ENCODE results near the gene LETMD1. TPM values are rescaled to one million over a fixed set of nuclear protein-coding genes. Genes with fewer than 3 reads are reported as not detected.
A peak's percentile ranks its signal among the peaks of the same experiment; 100 is the strongest.

The LETMD1 gene
- total RNA-seq, 3 donors from 2014 or later: 63.6 to 92.0 (median 82.1) TPM

DNA sequence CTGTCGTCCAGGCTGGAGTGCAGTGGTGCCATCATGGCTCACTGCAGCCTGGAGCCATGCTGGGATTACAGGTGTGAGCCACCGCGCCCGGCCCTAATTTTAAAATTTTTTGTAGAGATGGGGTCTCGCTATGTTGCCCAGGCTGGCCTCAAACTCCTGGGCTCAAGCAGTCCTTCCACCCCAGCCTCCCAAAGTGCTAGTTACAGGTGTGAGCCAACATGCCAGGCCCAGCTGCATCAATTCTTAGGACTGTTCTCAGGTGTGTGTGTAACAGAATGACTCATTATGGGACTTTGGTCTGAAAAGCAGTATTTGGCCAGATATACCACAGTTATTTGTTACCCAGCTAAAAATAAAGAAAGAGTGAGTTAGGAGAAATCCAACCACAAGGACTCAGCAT lies 17.4 kb downstream of the LETMD1 start:
- intact Hi-C loops (cut with DNase I; ENCODE audit: low total_unique reads): no loop called here
- no peak overlapping the region for H3K27ac ChIP-seq
- peaks cover 4% of the 10 kb centered on the region for H3K36me3 ChIP-seq
- H3K4me3 ChIP-seq: no peak overlapping the region
- DNase-seq (ENCODE audit: low spot score in 2 of 2): no peak
- H3K4me1 ChIP-seq: no peaks in the 10 kb centered on the region
- no peaks in the 10 kb centered on the region for H3K27me3 ChIP-seq
- TF ChIP-seq CTCF (IDR thresholded peaks at IDR 0.05): no peak
- no peak for TF ChIP-seq POLR2A (IDR thresholded peaks at IDR 0.05)
- no peak for TF ChIP-seq POLR2AphosphoS5 (IDR thresholded peaks at IDR 0.05)
- no peaks in the 10 kb centered on the region for H3K9me3 ChIP-seq

GRCh38 chr12:51067229-51067628 lies 19.1 kb downstream of the LETMD1 start:
- Histone ChIP-seq H3K4me1 (no peaks in the 10 kb centered on the region), H3K27ac (no peak overlapping the region), H3K36me3 (peaks cover 4% of the 10 kb centered on the region), H3K4me3 (no peak overlapping the region), H3K9me3 (no peaks in the 10 kb centered on the region), H3K27me3 (no peaks in the 10 kb centered on the region)
- TF ChIP-seq POLR2AphosphoS5 (IDR thresholded peaks at IDR 0.05) (no peak), CTCF (IDR thresholded peaks at IDR 0.05) (no peak), POLR2A (IDR thresholded peaks at IDR 0.05) (no peak)
- DNase-seq (ENCODE audit: low spot score in 2 of 2): no peak
- intact Hi-C loops (cut with DNase I; ENCODE audit: low total_unique reads): no loop called here

DNA sequence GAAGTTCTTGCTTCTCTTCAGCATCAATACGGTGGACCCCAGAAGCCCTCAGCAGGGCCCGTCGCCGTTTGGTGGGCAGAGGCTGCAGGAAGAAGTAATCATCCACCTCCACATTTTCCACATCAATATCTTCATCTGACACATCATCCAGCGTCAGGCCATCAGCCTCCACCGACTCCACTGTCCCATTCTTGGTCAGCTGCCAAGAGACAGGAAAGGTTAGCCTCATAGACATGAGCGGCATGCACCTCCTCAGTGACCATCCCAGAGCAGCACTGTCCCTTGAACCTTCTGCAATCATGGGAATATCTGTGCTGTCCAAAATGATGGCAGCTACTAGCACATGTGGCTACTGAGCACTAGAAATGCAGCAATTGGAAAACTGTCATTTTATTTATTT lies 19.6 kb downstream of the LETMD1 start:
- TF ChIP-seq POLR2A (IDR thresholded peaks at IDR 0.05) (no peak), POLR2AphosphoS5 (IDR thresholded peaks at IDR 0.05) (no peak), CTCF (IDR thresholded peaks at IDR 0.05) (no peak)
- no peak overlapping the region for H3K27ac ChIP-seq
- no peaks in the 10 kb centered on the region for H3K9me3 ChIP-seq
- H3K4me3 ChIP-seq: no peak overlapping the region
- H3K36me3 ChIP-seq: peaks cover 4% of the 10 kb centered on the region
- H3K27me3 ChIP-seq: no peaks in the 10 kb centered on the region
- DNase-seq (ENCODE audit: low spot score in 2 of 2): no peak
- H3K4me1 ChIP-seq: no peaks in the 10 kb centered on the region
- intact Hi-C loops (cut with DNase I; ENCODE audit: low total_unique reads): no loop called here

DNA sequence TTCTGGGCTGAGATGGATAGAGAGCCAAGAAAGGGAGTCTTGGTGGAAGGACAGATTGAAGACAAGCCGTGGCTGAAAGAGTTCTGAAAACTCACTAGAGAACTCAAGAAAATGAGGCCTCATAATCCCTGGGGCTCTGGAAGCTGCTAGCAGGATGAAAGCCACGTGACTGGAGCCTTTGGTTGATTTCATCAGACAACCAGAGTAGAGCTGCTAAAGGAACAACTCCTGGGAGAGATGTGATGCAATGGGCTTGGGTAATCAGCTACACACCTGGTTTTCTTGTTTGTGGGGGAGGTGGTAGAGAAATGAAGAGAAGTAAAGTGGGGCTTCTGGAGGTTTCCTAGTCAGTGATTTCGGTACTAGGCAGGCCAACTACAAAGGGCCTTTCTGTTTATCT lies 21.9 kb downstream of the LETMD1 start:
- no peak for TF ChIP-seq POLR2A (IDR thresholded peaks at IDR 0.05)
- TF ChIP-seq POLR2AphosphoS5 (IDR thresholded peaks at IDR 0.05): no peak
- TF ChIP-seq CTCF (IDR thresholded peaks at IDR 0.05): no peak
- intact Hi-C loops (cut with DNase I; ENCODE audit: low total_unique reads): no loop called here
- H3K4me1 ChIP-seq: no peaks in the 10 kb centered on the region
- no peaks in the 10 kb centered on the region for H3K36me3 ChIP-seq
- no peak overlapping the region for H3K4me3 ChIP-seq
- no peaks in the 10 kb centered on the region for H3K27me3 ChIP-seq
- H3K9me3 ChIP-seq: no peaks in the 10 kb centered on the region
- peak overlapping the region in 1 of 2 donors; percentile 15 for H3K27ac ChIP-seq
- DNase-seq (ENCODE audit: low spot score in 2 of 2): no peak

- no peak for DNase-seq (ENCODE audit: low spot score in 2 of 2)
- no peak overlapping the region for H3K27ac ChIP-seq
These were observed 23.5 kb downstream of the LETMD1 start for GRCh38 chr12:51071663-51072062.

More at GRCh38 chr12:51071663-51072062, 23.5 kb downstream of the LETMD1 start:
- Histone ChIP-seq H3K27me3 (no peaks in the 10 kb centered on the region), H3K4me3 (no peak overlapping the region), H3K9me3 (no peaks in the 10 kb centered on the region), H3K36me3 (no peaks in the 10 kb centered on the region), H3K4me1 (no peaks in the 10 kb centered on the region)
- no peak for TF ChIP-seq POLR2A (IDR thresholded peaks at IDR 0.05)
- no peak for TF ChIP-seq CTCF (IDR thresholded peaks at IDR 0.05)
- no peak for TF ChIP-seq POLR2AphosphoS5 (IDR thresholded peaks at IDR 0.05)
- intact Hi-C loops (cut with DNase I; ENCODE audit: low total_unique reads): no loop called here
